H9 (cell line): ENCODE data around the gene TEF. TPM values are rescaled to one million over a fixed set of nuclear protein-coding genes. Genes with fewer than 3 reads are reported as not detected.

Source experiments
- DNase-seq: peaks from one replicate; pipeline ENCODE4 v3.0.0-alpha.2; 2017
- H2AFZ ChIP-seq: one replicate; pipeline ENCODE4 v1.6.1; 2013; ENCODE audit warnings: mild to moderate bottlenecking, low read length, control low read depth, moderate library complexity
- H2AK5ac ChIP-seq: 2 replicates; pipeline ENCODE4 v1.6.1; 2013; ENCODE audit warnings: low read length, control low read depth, mixed read lengths; ENCODE audit not compliant: insufficient read length
- H2BK120ac ChIP-seq: one replicate; pipeline ENCODE4 v1.6.1; 2013; ENCODE audit warnings: low read depth, mild to moderate bottlenecking, low read length, control low read depth, inconsistent platforms; ENCODE audit not compliant: poor library complexity, severe bottlenecking
- H2BK12ac ChIP-seq: 2 replicates; pipeline ENCODE4 v1.6.1; 2013; ENCODE audit warnings: low read length, control low read depth, mixed read lengths, low read depth; ENCODE audit not compliant: insufficient read length
- H2BK15ac ChIP-seq: 2 replicates; pipeline ENCODE4 v1.6.1; 2013; ENCODE audit warnings: low read depth, low read length, control low read depth
- H2BK20ac ChIP-seq: one replicate; pipeline ENCODE4 v1.6.1; 2013; ENCODE audit warnings: low read depth, mild to moderate bottlenecking, low read length, control low read depth, inconsistent platforms; ENCODE audit not compliant: poor library complexity, severe bottlenecking
- H2BK5ac ChIP-seq: 2 replicates; pipeline ENCODE4 v1.6.1; 2013; ENCODE audit warnings: low read length, control low read depth, mixed read lengths; ENCODE audit not compliant: insufficient read length
- H3K14ac ChIP-seq: 2 replicates; pipeline ENCODE4 v1.6.1; 2013; ENCODE audit warnings: low read length, control low read depth; ENCODE audit not compliant: insufficient read depth
- H3K18ac ChIP-seq: 2 replicates; pipeline ENCODE4 v1.6.1; 2013; ENCODE audit warnings: low read depth, mild to moderate bottlenecking, mixed read lengths, low read length, control low read depth; ENCODE audit not compliant: insufficient read length
- H3K23ac ChIP-seq: 2 replicates; pipeline ENCODE4 v1.6.1; 2013; ENCODE audit warnings: low read length, control low read depth, mixed read lengths, low read depth; ENCODE audit not compliant: insufficient read length
- H3K23me2 ChIP-seq: 2 replicates; pipeline ENCODE4 v1.6.1; 2013; ENCODE audit warnings: low read depth, mild to moderate bottlenecking, mixed read lengths, low read length, control low read depth; ENCODE audit not compliant: insufficient read length, poor library complexity, severe bottlenecking
- H3K27ac ChIP-seq: 2 replicates; pipeline ENCODE4 v1.5.1; 2013; ENCODE audit warnings: low read length, control low read depth, mixed read lengths, low read depth; ENCODE audit not compliant: insufficient read length
- H3K27me3 ChIP-seq: 2 replicates; pipeline ENCODE4 v1.6.1; 2013; ENCODE audit warnings: low read length, control low read depth, inconsistent platforms; ENCODE audit not compliant: insufficient read depth
- H3K4ac ChIP-seq: 2 replicates; pipeline ENCODE4 v1.6.1; 2013; ENCODE audit warnings: low read depth, mild to moderate bottlenecking, control low read depth, inconsistent platforms, low read length, moderate library complexity
- H3K4me1 ChIP-seq: 2 replicates; pipeline ENCODE4 v1.6.1; 2013; ENCODE audit warnings: low read length, control low read depth, inconsistent platforms; ENCODE audit not compliant: insufficient read depth
- H3K4me2 ChIP-seq: 2 replicates; pipeline ENCODE4 v1.6.1; 2013; ENCODE audit warnings: low read length, control low read depth, mixed read lengths; ENCODE audit not compliant: insufficient read length, insufficient read depth
- H3K56ac ChIP-seq: 2 replicates; pipeline ENCODE4 v1.6.1; 2013; ENCODE audit warnings: low read depth, mild to moderate bottlenecking, mixed read lengths, low read length, control low read depth; ENCODE audit not compliant: insufficient read length
- H3K79me1 ChIP-seq: 2 replicates; pipeline ENCODE4 v1.6.1; 2013; ENCODE audit warnings: low read depth, mild to moderate bottlenecking, moderate library complexity, low read length, control low read depth, inconsistent platforms; ENCODE audit not compliant: insufficient read depth, poor library complexity, severe bottlenecking
- H3K79me2 ChIP-seq: 2 replicates; pipeline ENCODE4 v1.6.1; 2013; ENCODE audit warnings: low read length, control low read depth, inconsistent platforms; ENCODE audit not compliant: insufficient read depth
- H3K9ac ChIP-seq: 2 replicates; pipeline ENCODE4 v1.6.1; 2013; ENCODE audit warnings: low read length, control low read depth, mixed read lengths; ENCODE audit not compliant: insufficient read length; ENCODE audit errors: extremely low read depth
- H3K9me3 ChIP-seq: one replicate; pipeline ENCODE4 v1.6.1; 2013; ENCODE audit warnings: low read depth, low read length, inconsistent platforms; ENCODE audit not compliant: control insufficient read depth
- H3T11ph ChIP-seq: one replicate; pipeline ENCODE4 v1.6.1; 2013; ENCODE audit warnings: mild to moderate bottlenecking, low read length, control low read depth, inconsistent platforms
- H4K20me1 ChIP-seq: one replicate; pipeline ENCODE4 v1.6.1; 2013; ENCODE audit not compliant: control insufficient read depth, insufficient read length, insufficient read depth
- H4K5ac ChIP-seq: 2 replicates; pipeline ENCODE4 v1.6.1; 2013; ENCODE audit warnings: low read depth, mild to moderate bottlenecking, mixed read lengths, low read length, control low read depth; ENCODE audit not compliant: insufficient read length
- H4K8ac ChIP-seq: replicated peaks from 2 replicates; pipeline ENCODE4 v1.6.1; 2013; ENCODE audit warnings: low read length, control low read depth, mixed read lengths, low read depth; ENCODE audit not compliant: insufficient read length
- H4K91ac ChIP-seq: 2 replicates; pipeline ENCODE4 v1.6.1; 2013; ENCODE audit warnings: low read depth, mild to moderate bottlenecking, moderate library complexity, mixed read lengths, low read length, control low read depth; ENCODE audit not compliant: insufficient read length
- H3K27ac Mint-ChIP-seq, 3 experiments: 2 replicates in 2 of 3; 3 replicates in 1 of 3; pipeline ENCODE4 v1.8.0; 2020 to 2021; ENCODE audit warnings: mixed read lengths in 3 of 3, mild to moderate bottlenecking in 1 of 3, moderate library complexity in 1 of 3
- H3K27me3 Mint-ChIP-seq: 2 replicates; pipeline ENCODE4 v1.8.0; 2021; ENCODE audit warnings: low read depth, mild to moderate bottlenecking, moderate library complexity, mixed read lengths
- H3K36me3 Mint-ChIP-seq, 3 experiments: 2 replicates in 2 of 3; 3 replicates in 1 of 3; pipeline ENCODE4 v1.8.0; 2020 to 2021; ENCODE audit warnings: low read depth in 3 of 3, mixed read lengths in 3 of 3; ENCODE audit not compliant: insufficient read depth in 1 of 3
- H3K4me1 Mint-ChIP-seq, 2 experiments: 2 replicates each; pipeline ENCODE4 v1.8.0; 2020; ENCODE audit warnings: mixed read lengths in 2 of 2
- H3K4me3 Mint-ChIP-seq, 2 experiments: 2 replicates in 1 of 2; 3 replicates in 1 of 2; pipeline ENCODE4 v1.8.0; 2020 to 2021; ENCODE audit warnings: mild to moderate bottlenecking in 2 of 2, mixed read lengths in 2 of 2, moderate library complexity in 1 of 2
- H3K9me3 Mint-ChIP-seq, 2 experiments: 2 replicates in 1 of 2; 3 replicates in 1 of 2; pipeline ENCODE4 v1.8.0; 2020; ENCODE audit warnings: mild to moderate bottlenecking in 2 of 2, mixed read lengths in 2 of 2, moderate library complexity in 1 of 2
- WGBS: extraction: QIAGEN DNeasy Blood & Tissue Kit; methylation state at CpG from one replicate; pipeline ENCODE4 v1.1.7; 2013; ENCODE audit warnings: missing lambda C conversion rate, low lambda C conversion rate, mixed read lengths; ENCODE audit not compliant: insufficient read length; ENCODE audit errors: extremely low coverage; 5-methylcytosine and 5-hydroxymethylcytosine counted together
- total RNA-seq: library from RNA; stranded (reverse); gene quantifications from 2 replicates; pipeline ENCODE4 v1.2.1, GENCODE V29; 2021
- TF ChIP-seq, protein P1 (sequence below): fragments of 200-600 bp; sonication (generic); conservative IDR thresholded peaks from 3 replicates; pipeline ENCODE4 v1.8.0; 2021; ENCODE audit warnings: antibody characterized with exemption, mild to moderate bottlenecking

The TEF gene
- total RNA-seq, 1 experiment from 2014 or later = 17.9 TPM

DNA sequence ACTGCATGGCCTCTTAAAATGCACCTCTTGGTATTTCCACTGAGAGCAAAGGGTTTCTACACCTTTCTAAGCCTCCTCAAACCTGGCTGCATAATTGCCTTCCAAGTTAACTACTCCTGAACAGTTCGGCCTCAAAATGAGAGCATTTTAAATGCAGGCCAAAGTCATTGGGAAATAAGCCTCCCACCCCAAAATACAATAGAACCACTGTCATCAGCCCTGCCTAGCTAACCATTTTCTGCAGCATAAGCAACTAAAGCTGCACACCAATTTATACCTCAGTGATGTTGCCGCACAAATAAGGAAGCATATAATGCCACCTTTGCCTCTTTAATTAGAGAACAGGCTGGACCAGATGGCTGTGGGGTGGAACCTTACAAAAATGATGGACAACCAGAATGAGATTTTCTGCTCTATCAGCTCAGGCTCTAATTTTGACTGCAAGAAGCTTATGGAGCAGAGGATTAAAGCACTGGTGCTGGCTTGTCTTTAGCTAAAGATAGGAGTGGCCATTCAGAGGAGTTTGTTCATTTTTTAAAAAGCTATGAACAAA lies 60.6 kb downstream of the TEF start:
- H3K9me3 Mint-ChIP-seq = no peaks in the 10 kb centered on the region
- no peaks in the 10 kb centered on the region for H4K20me1 ChIP-seq
- peaks cover 2% of the 10 kb centered on the region; the same call in 1 of the 2 replicates for H3K27me3 Mint-ChIP-seq

More for the DNA sequence above, 60.6 kb downstream of the TEF start:
- Histone ChIP-seq H4K5ac (no peak overlapping the region), H3K14ac (no peak overlapping the region), H2BK120ac (no peak overlapping the region), H3K23me2 (peaks cover 19% of the 10 kb centered on the region), H3K4me1 (no peaks in the 10 kb centered on the region), H4K91ac (no peak overlapping the region), H3K18ac (no peak overlapping the region), H4K8ac (no peak overlapping the region), H3K27ac (no peak overlapping the region), H2AK5ac (no peak overlapping the region), H3T11ph (no peak overlapping the region), H3K4me2 (no peak overlapping the region), H3K23ac (no peak overlapping the region), H3K56ac (no peak overlapping the region), H3K79me2 (peaks cover 24% of the 10 kb centered on the region; the same call in 1 of the 2 replicates), H2BK20ac (no peak overlapping the region), H3K27me3 (no peaks in the 10 kb centered on the region), H3K9ac (no peak overlapping the region), H2AFZ (no peak overlapping the region), H3K9me3 (no peaks in the 10 kb centered on the region), H2BK5ac (no peak overlapping the region), H2BK12ac (no peak overlapping the region), H3K79me1 (peaks cover 4% of the 10 kb centered on the region), H2BK15ac (no peak overlapping the region), H3K4ac (no peak overlapping the region)
- WGBS = no CpG with 5 or more reads among the region's 2 CpGs
- Mint-ChIP-seq H3K27ac (peak overlapping the region in 1 of 3 experiments; percentile 81; a peak in 2 of 7 replicates), H3K4me3 (peak overlapping the region; percentile 96; a peak in 2 of 5 replicates), H3K4me1 (peaks cover 5 to 16% of the 10 kb centered on the region in 2 experiments; a peak in 3 of 4 replicates), H3K36me3 (peaks cover 23 to 73% (median 55%) of the 10 kb centered on the region in 3 experiments)
- DNase-seq = no peak
- TF ChIP-seq, protein P1, sequence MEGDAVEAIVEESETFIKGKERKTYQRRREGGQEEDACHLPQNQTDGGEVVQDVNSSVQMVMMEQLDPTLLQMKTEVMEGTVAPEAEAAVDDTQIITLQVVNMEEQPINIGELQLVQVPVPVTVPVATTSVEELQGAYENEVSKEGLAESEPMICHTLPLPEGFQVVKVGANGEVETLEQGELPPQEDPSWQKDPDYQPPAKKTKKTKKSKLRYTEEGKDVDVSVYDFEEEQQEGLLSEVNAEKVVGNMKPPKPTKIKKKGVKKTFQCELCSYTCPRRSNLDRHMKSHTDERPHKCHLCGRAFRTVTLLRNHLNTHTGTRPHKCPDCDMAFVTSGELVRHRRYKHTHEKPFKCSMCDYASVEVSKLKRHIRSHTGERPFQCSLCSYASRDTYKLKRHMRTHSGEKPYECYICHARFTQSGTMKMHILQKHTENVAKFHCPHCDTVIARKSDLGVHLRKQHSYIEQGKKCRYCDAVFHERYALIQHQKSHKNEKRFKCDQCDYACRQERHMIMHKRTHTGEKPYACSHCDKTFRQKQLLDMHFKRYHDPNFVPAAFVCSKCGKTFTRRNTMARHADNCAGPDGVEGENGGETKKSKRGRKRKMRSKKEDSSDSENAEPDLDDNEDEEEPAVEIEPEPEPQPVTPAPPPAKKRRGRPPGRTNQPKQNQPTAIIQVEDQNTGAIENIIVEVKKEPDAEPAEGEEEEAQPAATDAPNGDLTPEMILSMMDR = no peak
